IPS-18c (cell line): ENCODE measurements around the gene CLTRN.
"Not testable (repeated sequence)": the region's sequence is repeated elsewhere in the genome, so short reads cannot be mapped to it uniquely, and the experiment has no call there.

Source experiments
- H3K4me3 ChIP-seq: 2 replicates; pipeline ENCODE4 v1.7.0; 2013; ENCODE audit warnings: low read depth, mild to moderate bottlenecking, low read length, moderate library complexity; ENCODE audit not compliant: insufficient read depth
- H3K9me3 ChIP-seq: one replicate; pipeline ENCODE4 v1.6.1; 2013; ENCODE audit warnings: mild to moderate bottlenecking, low read length, moderate library complexity; ENCODE audit not compliant: control insufficient read depth, insufficient read depth

CLTRN gene

GRCh38 chrX:15673970-15674369 is 9.4 kb upstream of the CLTRN start:
- H3K4me3 ChIP-seq = peak overlapping the region; percentile 98

GRCh38 chrX:15672881-15673280 is 8.3 kb upstream of the CLTRN start:
- Histone ChIP-seq H3K4me3 (no peak overlapping the region), H3K9me3 (no peaks in the 10 kb centered on the region)

More at GRCh38 chrX:15673970-15674369, 9.4 kb upstream of the CLTRN start:
- no peaks in the 10 kb centered on the region for H3K9me3 ChIP-seq

- Histone ChIP-seq H3K9me3 (no peaks in the 10 kb centered on the region), H3K4me3 (no peak overlapping the region)
Measured at GRCh38 chrX:15663439-15663838, 1.2 kb downstream of the CLTRN start.

- H3K9me3 ChIP-seq, H3K4me3 ChIP-seq: not testable (repeated sequence)
Measured at GRCh38 chrX:15654804-15655203, 9.8 kb downstream of the CLTRN start.

GRCh38 chrX:15653961-15654360 is 10.6 kb downstream of the CLTRN start:
- H3K9me3 ChIP-seq = no peaks in the 10 kb centered on the region
- no peak overlapping the region for H3K4me3 ChIP-seq

GRCh38 chrX:15647510-15647909 is 17.1 kb downstream of the CLTRN start:
- H3K9me3 ChIP-seq, H3K4me3 ChIP-seq: not testable (repeated sequence)

GRCh38 chrX:15646543-15646942 is 18.1 kb downstream of the CLTRN start:
- Histone ChIP-seq H3K9me3 (no peaks in the 10 kb centered on the region), H3K4me3 (no peak overlapping the region)

GRCh38 chrX:15646031-15646430 is 18.6 kb downstream of the CLTRN start:
- Histone ChIP-seq H3K4me3 (no peak overlapping the region), H3K9me3 (no peaks in the 10 kb centered on the region)

GRCh38 chrX:15645266-15645665 is 19.3 kb downstream of the CLTRN start:
- Histone ChIP-seq H3K9me3 (no peaks in the 10 kb centered on the region), H3K4me3 (no peak overlapping the region)

GRCh38 chrX:15644560-15644872 is 20.1 kb downstream of the CLTRN start:
- H3K9me3 ChIP-seq = no peaks in the 10 kb centered on the region
- H3K4me3 ChIP-seq = no peak overlapping the region

GRCh38 chrX:15643786-15644559 is 20.6 kb downstream of the CLTRN start:
- H3K9me3 ChIP-seq = no peaks in the 10 kb centered on the region
- no peak overlapping the region for H3K4me3 ChIP-seq

- H3K9me3 ChIP-seq = no peaks in the 10 kb centered on the region
- no peak overlapping the region for H3K4me3 ChIP-seq
Measured at GRCh38 chrX:15631637-15632036, 33.0 kb downstream of the CLTRN start.

- Histone ChIP-seq H3K4me3 (no peak overlapping the region), H3K9me3 (no peaks in the 10 kb centered on the region)
Measured at GRCh38 chrX:15623054-15623453, 41.6 kb downstream of the CLTRN start.

- H3K9me3 ChIP-seq = no peaks in the 10 kb centered on the region
- no peak overlapping the region for H3K4me3 ChIP-seq
Measured at GRCh38 chrX:15619053-15619755, 45.4 kb downstream of the CLTRN start.

GRCh38 chrX:15617111-15617510 is 47.5 kb downstream of the CLTRN start:
- no peak overlapping the region for H3K4me3 ChIP-seq

GRCh38 chrX:15616531-15616930 is 48.1 kb downstream of the CLTRN start:
- Histone ChIP-seq H3K9me3 (no peaks in the 10 kb centered on the region), H3K4me3 (no peak overlapping the region)

More at GRCh38 chrX:15617111-15617510, 47.5 kb downstream of the CLTRN start:
- no peaks in the 10 kb centered on the region for H3K9me3 ChIP-seq

GRCh38 chrX:15607067-15607466 is 57.5 kb downstream of the CLTRN start:
- Histone ChIP-seq H3K9me3 (no peaks in the 10 kb centered on the region), H3K4me3 (no peak overlapping the region)

GRCh38 chrX:15606136-15606535 is 58.5 kb downstream of the CLTRN start:
- H3K4me3 ChIP-seq = no peak overlapping the region
- no peaks in the 10 kb centered on the region for H3K9me3 ChIP-seq
